SH-SY5Y (cell line): ENCODE results near the gene PHF24.

Experiments
- GATA2 ChIP-seq: IDR thresholded peaks from 2 replicates; pipeline ENCODE4 v1.6.1; 2011; ENCODE audit warnings: mild to moderate bottlenecking, low read depth, low read length
- GATA3 ChIP-seq: IDR thresholded peaks from 2 replicates; pipeline ENCODE4 v1.6.1; 2011; ENCODE audit warnings: low read depth, mild to moderate bottlenecking, low read length, moderate library complexity

- TF ChIP-seq GATA2 (no peak), GATA3 (no peak)
Observed at GRCh38 chr9:34989946-34990635, 32.0 kb downstream of the PHF24 start.
